H7 (cell line): Measurements from ENCODE around the gene CCDC159. TPM values are rescaled to one million over a fixed set of nuclear protein-coding genes. Genes with fewer than 3 reads are reported as not detected.
"Not testable (repeated sequence)": the region's sequence is repeated elsewhere in the genome, so short reads cannot be mapped to it uniquely, and the experiment has no call there.

Experiments
- DNase-seq: peaks from one replicate; pipeline ENCODE4 v3.0.0; 2012
- H3K27me3 ChIP-seq: 2 replicates; pipeline ENCODE4 v1.6.0; 2011; ENCODE audit warnings: mild to moderate bottlenecking, low read length; ENCODE audit not compliant: control insufficient read depth, insufficient read depth
- H3K36me3 ChIP-seq: replicated peaks from 2 replicates; pipeline ENCODE4 v1.5.1; 2011; ENCODE audit warnings: low read length; ENCODE audit not compliant: control insufficient read depth, insufficient read depth
- H3K4me3 ChIP-seq: 2 replicates; pipeline ENCODE4 v1.5.1; 2011; ENCODE audit warnings: low read depth, mild to moderate bottlenecking, control low read depth, low read length, moderate library complexity; ENCODE audit not compliant: insufficient read depth
- total RNA-seq: library from RNA; depleted of rRNA; stranded (reverse); fragments of >200 nt; shearing (Covaris generic); gene quantifications from 2 replicates; pipeline ENCODE4 v1.2.3, GENCODE V29; 2014; rRNA removed

CCDC159 gene, protein sequence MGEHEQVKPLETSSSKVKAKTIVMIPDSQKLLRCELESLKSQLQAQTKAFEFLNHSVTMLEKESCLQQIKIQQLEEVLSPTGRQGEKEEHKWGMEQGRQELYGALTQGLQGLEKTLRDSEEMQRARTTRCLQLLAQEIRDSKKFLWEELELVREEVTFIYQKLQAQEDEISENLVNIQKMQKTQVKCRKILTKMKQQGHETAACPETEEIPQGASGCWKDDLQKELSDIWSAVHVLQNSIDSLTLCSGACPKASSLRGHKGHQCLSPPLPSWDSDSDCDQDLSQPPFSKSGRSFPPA
- 2.7 and 5.5 TPM in 2 replicates for total RNA-seq

- DNase-seq, result peak; percentile 97
- H3K36me3 ChIP-seq, result peaks cover 2% of the 10 kb centered on the region
- no peaks in the 10 kb centered on the region for H3K27me3 ChIP-seq
- peak within 1 kb of the TSS; percentile 86 for H3K4me3 ChIP-seq
Observed at GRCh38 chr19:11346104-11346940, at the start of gene CCDC159, which contains the start of gene TMEM205. Gene CCDC159 (plus strand): TSS chr19:11346519. CDS start chr19:11346607, 88 bp downstream. Gene TMEM205 (minus strand): TSS chr19:11346268. CDS start chr19:11345619, 649 bp downstream.

DNA sequence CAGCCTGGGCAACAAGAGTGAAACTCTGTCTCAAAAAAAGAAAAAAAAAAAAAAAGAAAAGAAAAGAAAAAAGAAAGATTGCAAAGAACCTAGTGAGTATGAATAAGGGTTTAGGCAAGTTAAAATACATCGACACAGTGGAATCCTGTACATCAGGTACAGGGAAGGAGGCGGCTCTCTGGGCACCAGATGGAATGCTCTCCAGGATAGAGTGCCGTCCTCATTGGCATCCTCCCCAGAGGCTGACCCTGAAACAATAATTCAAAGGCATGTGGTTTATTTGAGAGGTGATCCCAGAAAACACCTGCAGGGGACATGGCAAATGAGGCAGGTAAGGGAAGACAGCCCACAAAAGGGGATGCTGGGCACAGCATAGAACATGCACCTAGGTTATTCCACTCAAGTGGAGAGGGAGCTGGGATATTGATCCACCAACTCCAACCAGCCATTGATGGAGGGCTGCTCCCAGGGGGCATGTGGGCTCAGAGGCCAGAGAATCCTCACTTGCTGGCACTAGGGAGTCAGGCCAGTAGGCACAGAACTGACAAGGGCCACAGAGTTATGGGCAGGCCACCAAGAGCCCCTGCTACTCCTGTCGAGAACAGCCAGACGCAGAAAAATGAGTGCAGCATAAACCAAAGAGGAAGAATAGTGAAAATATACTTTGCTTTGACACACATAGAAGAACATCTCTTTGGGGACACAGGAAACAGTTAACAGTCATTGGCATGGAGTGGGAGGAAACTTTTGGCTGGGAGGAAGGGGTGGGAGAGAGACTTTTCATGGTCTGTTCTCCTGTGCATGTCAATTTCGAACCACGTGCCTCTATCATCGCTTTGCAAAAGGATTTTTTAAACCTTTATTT, 46.1 kb upstream of the CCDC159 start:
- no peak overlapping the region for H3K4me3 ChIP-seq
- DNase-seq, result no peak
- H3K27me3 ChIP-seq, result no peaks in the 10 kb centered on the region
- no peaks in the 10 kb centered on the region for H3K36me3 ChIP-seq

- DNase-seq, result no peak
- Histone ChIP-seq H3K27me3 (no peaks in the 10 kb centered on the region), H3K4me3 (no peak overlapping the region)
Observed at GRCh38 chr19:11300811-11301120, 45.6 kb upstream of the CCDC159 start.

DNA sequence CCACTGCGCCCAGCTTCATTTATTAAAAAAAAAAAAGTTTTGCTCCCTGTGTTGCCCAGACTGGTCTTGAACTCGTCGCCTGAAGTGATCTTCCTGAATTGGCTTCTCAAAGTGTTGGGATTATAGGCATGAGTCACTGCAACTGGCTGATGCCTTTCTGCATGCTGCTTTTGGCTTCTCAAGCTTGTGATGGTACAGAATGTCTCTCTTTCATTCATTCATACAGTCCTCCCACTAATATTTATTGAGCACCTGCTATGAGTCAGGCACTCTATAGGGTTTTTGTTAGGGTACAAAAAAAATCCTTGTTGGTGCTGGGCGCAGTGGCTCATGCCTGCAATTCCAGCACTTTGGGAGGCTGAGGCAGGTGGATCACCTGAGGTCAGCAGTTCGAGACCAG, 41.4 kb upstream of the CCDC159 start:
- no peak overlapping the region for H3K4me3 ChIP-seq
- H3K27me3 ChIP-seq, result no peaks in the 10 kb centered on the region
- no peak for DNase-seq
- no peaks in the 10 kb centered on the region for H3K36me3 ChIP-seq

More at GRCh38 chr19:11300811-11301120, 45.6 kb upstream of the CCDC159 start:
- no peaks in the 10 kb centered on the region for H3K36me3 ChIP-seq

DNA sequence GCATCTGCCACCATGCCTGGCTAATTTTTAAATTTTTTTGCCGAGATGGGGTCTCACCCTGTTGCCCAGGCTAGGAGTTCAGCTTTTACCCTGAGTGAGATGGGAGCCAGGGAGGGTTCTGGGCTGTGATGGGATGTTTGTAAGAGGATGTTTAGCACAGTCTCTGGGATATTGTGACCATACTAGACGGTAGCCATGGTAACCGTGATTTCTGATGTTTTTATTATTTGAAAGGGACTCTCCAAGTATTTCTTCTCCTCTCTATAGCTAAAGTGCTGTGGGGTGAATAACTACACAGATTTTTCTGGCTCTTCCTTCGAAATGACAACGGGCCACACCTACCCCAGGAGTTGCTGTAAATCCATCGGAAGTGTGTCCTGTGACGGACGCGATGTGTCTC, 40.0 kb upstream of the CCDC159 start:
- no peaks in the 10 kb centered on the region for H3K27me3 ChIP-seq
- H3K36me3 ChIP-seq, result no peaks in the 10 kb centered on the region
- H3K4me3 ChIP-seq, result no peak overlapping the region
- DNase-seq, result no peak

- not testable (repeated sequence) for H3K27me3 ChIP-seq, H3K4me3 ChIP-seq, H3K36me3 ChIP-seq
Observed at GRCh38 chr19:11320278-11320995, 25.9 kb upstream of the CCDC159 start.

GRCh38 chr19:11321191-11322126, 24.9 kb upstream of the CCDC159 start:
- Histone ChIP-seq H3K36me3 (no peaks in the 10 kb centered on the region; the same call in 1 of the 2 replicates), H3K27me3 (no peaks in the 10 kb centered on the region), H3K4me3 (no peak overlapping the region)
- DNase-seq, result no peak

More at GRCh38 chr19:11320278-11320995, 25.9 kb upstream of the CCDC159 start:
- DNase-seq, result not testable (repeated sequence)

DNA sequence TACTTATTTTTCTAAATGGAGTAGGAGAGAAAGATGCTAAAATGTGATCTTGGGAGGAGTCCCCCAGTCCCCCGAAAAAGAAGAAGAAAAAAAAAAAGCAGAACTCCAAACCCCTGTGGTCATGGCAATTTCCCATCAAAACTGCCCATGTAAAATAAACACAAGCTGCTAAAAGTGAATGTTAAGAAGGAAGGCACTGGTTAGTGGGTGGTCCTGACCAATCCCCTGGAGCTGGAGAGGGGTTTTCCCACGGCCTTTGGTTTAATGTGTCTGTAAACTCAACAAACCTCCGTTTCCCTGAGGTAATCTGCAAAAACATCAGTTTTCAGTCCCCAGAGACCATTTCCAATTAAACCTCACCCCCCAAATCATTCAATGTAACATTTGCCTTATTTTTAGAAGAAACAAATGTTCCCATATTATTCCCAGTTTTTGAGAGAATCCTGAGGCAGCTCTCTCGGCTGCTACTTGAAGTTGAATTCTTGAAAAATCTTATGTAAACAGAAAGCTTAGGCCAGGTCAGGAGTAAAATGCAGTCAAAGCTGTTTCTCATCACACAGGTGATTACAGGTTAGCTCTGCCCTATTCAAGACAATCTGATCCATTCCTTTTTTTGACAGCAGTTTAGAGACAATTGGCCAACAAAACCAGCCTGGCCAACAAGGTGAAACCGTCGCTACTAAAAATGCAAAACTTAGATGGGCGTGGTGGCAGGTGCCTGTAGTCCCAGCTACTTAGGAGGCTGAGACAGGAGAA, 23.9 kb upstream of the CCDC159 start:
- no peaks in the 10 kb centered on the region; the same call in 1 of the 2 replicates for H3K36me3 ChIP-seq
- no peak for DNase-seq
- no peak overlapping the region for H3K4me3 ChIP-seq
- no peaks in the 10 kb centered on the region for H3K27me3 ChIP-seq

GRCh38 chr19:11323601-11324078, 22.7 kb upstream of the CCDC159 start:
- no peaks in the 10 kb centered on the region; the same call in none of the 2 replicates for H3K36me3 ChIP-seq
- DNase-seq, result no peak
- no peak overlapping the region for H3K4me3 ChIP-seq
- no peaks in the 10 kb centered on the region for H3K27me3 ChIP-seq

- Histone ChIP-seq H3K27me3 (no peaks in the 10 kb centered on the region), H3K36me3 (no peaks in the 10 kb centered on the region; the same call in none of the 2 replicates), H3K4me3 (no peak overlapping the region)
- DNase-seq, result no peak
Observed at GRCh38 chr19:11324079-11324661, 22.1 kb upstream of the CCDC159 start.

DNA sequence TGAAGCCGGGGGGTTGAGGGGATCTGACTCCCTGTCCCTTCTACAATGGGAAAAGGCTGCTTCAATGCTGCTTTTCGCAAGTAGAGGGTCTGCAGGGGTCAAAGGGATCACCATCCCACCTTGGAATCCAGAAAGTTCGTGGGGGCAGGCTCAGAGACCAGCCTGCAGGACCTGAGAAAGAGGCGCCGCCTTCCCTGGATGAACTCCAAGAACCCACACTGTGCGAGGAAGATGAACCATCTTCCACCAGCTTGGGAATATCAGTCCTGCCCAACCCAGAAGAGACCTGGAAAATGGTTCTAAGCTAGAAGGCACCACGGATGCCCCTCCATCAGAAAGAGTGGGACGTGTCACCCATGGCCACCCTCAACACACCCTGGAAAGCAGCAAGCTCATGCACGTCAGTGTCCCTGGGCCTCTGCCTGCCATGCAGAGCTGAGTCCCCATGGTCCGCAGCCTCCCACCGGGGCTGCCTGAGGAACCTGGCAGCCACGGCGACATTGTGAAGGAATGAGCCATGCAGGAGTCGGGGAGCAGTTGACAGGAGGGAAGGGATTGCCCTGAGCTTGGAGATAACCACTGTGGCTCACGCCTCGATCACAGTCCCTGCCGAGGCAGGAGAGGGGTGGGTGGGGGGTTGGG, 21.4 kb upstream of the CCDC159 start:
- Histone ChIP-seq H3K4me3 (no peak overlapping the region), H3K27me3 (no peaks in the 10 kb centered on the region), H3K36me3 (no peaks in the 10 kb centered on the region; the same call in none of the 2 replicates)
- no peak for DNase-seq

GRCh38 chr19:11325544-11325943, 20.8 kb upstream of the CCDC159 start:
- Histone ChIP-seq H3K27me3 (no peaks in the 10 kb centered on the region), H3K36me3 (no peaks in the 10 kb centered on the region; the same call in none of the 2 replicates), H3K4me3 (no peak overlapping the region)
- DNase-seq, result no peak
